Measurements from ENCODE around the gene NUP85. TPM values are rescaled to one million over a fixed set of nuclear protein-coding genes. Genes with fewer than 3 reads are reported as not detected.

NUP85 gene
- 97.9 to 115 TPM (median 108 TPM) in 5 replicates for total RNA-seq (2022; extraction: Qiagen RNA extraction; ENCODE audit: low read depth)

GRCh38 chr17:75205037-75205792 lies at the start of gene NUP85:
Gene NUP85, plus strand, starts transcription at chr17:75205679. Its CDS starts 83 bp downstream, at chr17:75205762.

GRCh38 chr17:75182569-75183436 lies 22.7 kb upstream of the NUP85 start, which contains the start of gene SUMO2:
Gene SUMO2, minus strand, starts transcription at chr17:75182959. Its CDS starts 125 bp downstream, at chr17:75182834.

GRCh38 chr17:75261336-75262111 lies 56.0 kb downstream of the NUP85 start, which contains the start of the genes GGA3 and MRPS7:
Gene GGA3, minus strand, starts transcription at chr17:75261606. Its CDS starts 19 bp downstream, at chr17:75261587.
Gene MRPS7, plus strand, starts transcription at chr17:75261879. Its CDS starts 22 bp downstream, at chr17:75261901.

DNA sequence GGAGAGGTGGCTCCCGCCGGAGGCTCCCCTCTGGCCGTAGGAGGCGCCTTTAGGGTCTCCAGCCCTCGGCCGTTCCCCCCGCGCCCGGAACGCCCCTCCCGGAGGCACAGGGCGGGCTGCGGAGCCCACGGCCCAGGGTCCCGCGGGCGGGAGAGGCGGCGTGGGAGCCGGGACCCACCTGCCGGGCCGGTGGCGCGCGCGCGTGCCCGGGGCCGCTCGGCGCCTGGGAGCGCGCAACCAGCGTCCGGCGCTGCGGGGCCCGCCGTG lies 65.4 kb downstream of the NUP85 start, which contains the start of gene MIF4GD:
Gene MIF4GD, minus strand, starts transcription at position 266 of the 267 bp plus-strand sequence. CDS start 1,036 bp downstream, outside the sequence.

Other genes starting within 250 kb of the NUP85 start
- gene HID1, start 232.9 kb upstream of the NUP85 start, total RNA-seq (2022; extraction: Qiagen RNA extraction; ENCODE audit: low read depth) = 6.6 to 8.5 TPM (median 7.2 TPM) in 5 replicates
- gene CDR2L, start 218.0 kb upstream of the NUP85 start, total RNA-seq (2022; extraction: Qiagen RNA extraction; ENCODE audit: low read depth) = 33.1 to 46.8 TPM (median 45.6 TPM) in 5 replicates
- 77.1 to 83.4 TPM (median 81.1 TPM) in 5 replicates for gene MRPL58, start 193.0 kb upstream of the NUP85 start, total RNA-seq (2022; extraction: Qiagen RNA extraction; ENCODE audit: low read depth)
- gene ATP5PD, start 158.7 kb upstream of the NUP85 start, total RNA-seq (2022; extraction: Qiagen RNA extraction; ENCODE audit: low read depth) = 479 to 548 TPM (median 503 TPM) in 5 replicates
- 27.8 to 28.7 TPM (median 27.9 TPM) in 5 replicates for gene KCTD2, start 158.5 kb upstream of the NUP85 start, total RNA-seq (2022; extraction: Qiagen RNA extraction; ENCODE audit: low read depth)
- gene SLC16A5, start 117.7 kb upstream of the NUP85 start, total RNA-seq (2022; extraction: Qiagen RNA extraction; ENCODE audit: low read depth) = 20.6 to 29.3 TPM (median 26.9 TPM) in 5 replicates
- 17.8 to 22.6 TPM (median 18.7 TPM) in 5 replicates for gene ARMC7, start 95.7 kb upstream of the NUP85 start, total RNA-seq (2022; extraction: Qiagen RNA extraction; ENCODE audit: low read depth)
- 87.9 to 130 TPM (median 123 TPM) in 5 replicates for gene NT5C, start 73.9 kb upstream of the NUP85 start, total RNA-seq (2022; extraction: Qiagen RNA extraction; ENCODE audit: low read depth)
- 746 to 889 TPM (median 834 TPM) in 5 replicates for gene JPT1, start 51.2 kb upstream of the NUP85 start, total RNA-seq (2022; extraction: Qiagen RNA extraction; ENCODE audit: low read depth)
- 351 to 397 TPM (median 381 TPM) in 5 replicates for gene SUMO2, start 22.7 kb upstream of the NUP85 start, total RNA-seq (2022; extraction: Qiagen RNA extraction; ENCODE audit: low read depth)
- gene GGA3, start 55.9 kb downstream of the NUP85 start, total RNA-seq (2022; extraction: Qiagen RNA extraction; ENCODE audit: low read depth) = 25.0 to 33.0 TPM (median 28.9 TPM) in 5 replicates
- 146 to 185 TPM (median 183 TPM) in 5 replicates for gene MRPS7, start 56.2 kb downstream of the NUP85 start, total RNA-seq (2022; extraction: Qiagen RNA extraction; ENCODE audit: low read depth)
- gene MIF4GD, start 65.6 kb downstream of the NUP85 start, total RNA-seq (2022; extraction: Qiagen RNA extraction; ENCODE audit: low read depth) = 30.1 to 36.9 TPM (median 36.0 TPM) in 5 replicates
- gene SLC25A19, start 83.8 kb downstream of the NUP85 start, total RNA-seq (2022; extraction: Qiagen RNA extraction; ENCODE audit: low read depth) = 17.6 to 24.7 TPM (median 22.9 TPM) in 5 replicates
- gene GRB2, start 200.0 kb downstream of the NUP85 start, total RNA-seq (2022; extraction: Qiagen RNA extraction; ENCODE audit: low read depth) = 94.4 to 114 TPM (median 98.5 TPM) in 5 replicates